Neural progenitor cell (in vitro differentiated cells): Measurements from ENCODE around the gene C2orf69.

Source experiments
- CTCF ChIP-seq: fragments of 200-600 bp; sonication (generic); IDR thresholded peaks from 2 replicates; pipeline ENCODE4 v1.5.1; 2017; ENCODE audit warnings: antibody characterized with exemption, mild to moderate bottlenecking
- EZH2 ChIP-seq: fragments of 200-600 bp; sonication (generic); IDR thresholded peaks from 2 replicates; pipeline ENCODE4 v1.6.1; 2017; ENCODE audit warnings: antibody characterized with exemption, mild to moderate bottlenecking, moderate library complexity
- EZH2phosphoT487 ChIP-seq: fragments of 200-600 bp; sonication (generic); IDR thresholded peaks from 2 replicates; pipeline ENCODE4 v1.6.1; 2017; ENCODE audit warnings: antibody characterized with exemption

DNA sequence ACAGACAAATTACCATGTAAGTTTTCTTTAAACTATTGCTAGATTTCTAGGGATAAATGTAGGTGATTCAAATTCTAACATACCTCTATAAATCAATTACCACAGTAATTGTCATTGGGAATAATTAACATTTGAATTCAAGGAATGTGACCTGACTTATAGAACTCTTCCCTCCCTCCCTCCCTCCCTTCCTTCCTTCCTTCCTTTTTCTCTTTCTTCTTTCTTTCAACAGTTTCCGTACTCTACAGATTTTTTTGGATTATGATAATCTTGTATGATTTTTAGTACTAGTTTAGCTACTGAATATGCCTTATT lies 41.9 kb upstream of the C2orf69 start:
- no peak for TF ChIP-seq CTCF
- no peak for TF ChIP-seq EZH2phosphoT487
- no peak for TF ChIP-seq EZH2
